ENCODE data around the gene C19orf38.
A peak's percentile ranks its signal among the peaks of the same experiment; 100 is the strongest.

The C19orf38 gene

DNA sequence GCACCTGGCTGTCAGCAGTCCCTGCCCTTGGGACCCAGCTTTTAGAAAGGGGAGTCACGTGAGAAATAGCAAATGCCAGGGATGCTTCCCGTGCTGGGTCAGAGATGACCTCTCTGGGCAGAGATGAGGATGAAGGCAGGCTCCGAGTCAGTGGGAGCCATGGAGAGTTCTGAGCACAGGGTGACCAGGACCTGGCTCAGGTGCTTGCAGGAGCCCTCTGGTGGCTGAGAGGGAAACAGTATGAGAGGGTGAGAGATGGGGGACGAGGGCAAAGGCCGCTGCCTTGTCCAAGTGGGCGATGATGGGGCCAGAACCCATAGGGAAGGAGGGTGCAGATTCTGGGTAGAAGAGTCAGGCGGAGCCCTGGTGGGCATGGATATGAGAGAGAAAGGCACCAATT is 28.0 kb upstream of the C19orf38 start:
- in situ Hi-C loops (cut with MboI; ENCODE audit: low pct_unique_long_range_greater_than_20kb, low sequenced_read_pairs, unreplicated experiment), result no loop called here
- TF ChIP-seq, protein P1, sequence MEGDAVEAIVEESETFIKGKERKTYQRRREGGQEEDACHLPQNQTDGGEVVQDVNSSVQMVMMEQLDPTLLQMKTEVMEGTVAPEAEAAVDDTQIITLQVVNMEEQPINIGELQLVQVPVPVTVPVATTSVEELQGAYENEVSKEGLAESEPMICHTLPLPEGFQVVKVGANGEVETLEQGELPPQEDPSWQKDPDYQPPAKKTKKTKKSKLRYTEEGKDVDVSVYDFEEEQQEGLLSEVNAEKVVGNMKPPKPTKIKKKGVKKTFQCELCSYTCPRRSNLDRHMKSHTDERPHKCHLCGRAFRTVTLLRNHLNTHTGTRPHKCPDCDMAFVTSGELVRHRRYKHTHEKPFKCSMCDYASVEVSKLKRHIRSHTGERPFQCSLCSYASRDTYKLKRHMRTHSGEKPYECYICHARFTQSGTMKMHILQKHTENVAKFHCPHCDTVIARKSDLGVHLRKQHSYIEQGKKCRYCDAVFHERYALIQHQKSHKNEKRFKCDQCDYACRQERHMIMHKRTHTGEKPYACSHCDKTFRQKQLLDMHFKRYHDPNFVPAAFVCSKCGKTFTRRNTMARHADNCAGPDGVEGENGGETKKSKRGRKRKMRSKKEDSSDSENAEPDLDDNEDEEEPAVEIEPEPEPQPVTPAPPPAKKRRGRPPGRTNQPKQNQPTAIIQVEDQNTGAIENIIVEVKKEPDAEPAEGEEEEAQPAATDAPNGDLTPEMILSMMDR (IDR thresholded peaks at IDR 0.05; ENCODE audit: extremely low read depth, insufficient read depth, missing control alignments), result peak; percentile 44
- DNase-seq (ENCODE audit: low spot score), result no peak

DNA sequence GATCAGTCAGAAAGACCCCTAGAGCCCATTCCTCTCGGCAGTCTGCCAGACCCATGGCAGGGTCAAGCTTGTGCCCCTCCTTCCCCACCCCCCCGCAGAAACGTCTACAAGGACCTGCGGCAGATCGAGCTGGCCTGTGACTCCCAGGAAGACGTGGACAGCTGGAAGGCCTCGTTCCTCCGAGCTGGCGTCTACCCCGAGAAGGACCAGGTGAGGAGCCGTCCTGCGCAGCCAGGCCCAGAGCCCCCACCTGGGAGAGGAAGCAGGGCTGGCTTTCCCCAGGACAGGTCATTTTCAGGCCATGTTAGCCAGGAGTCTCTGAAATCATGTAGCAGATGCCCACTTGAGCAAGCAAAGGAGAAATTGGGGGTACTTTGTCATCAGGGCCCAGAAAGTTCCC is 24.5 kb upstream of the C19orf38 start:
- in situ Hi-C loops (cut with MboI; ENCODE audit: low pct_unique_long_range_greater_than_20kb, low sequenced_read_pairs, unreplicated experiment), result no loop called here

DNA sequence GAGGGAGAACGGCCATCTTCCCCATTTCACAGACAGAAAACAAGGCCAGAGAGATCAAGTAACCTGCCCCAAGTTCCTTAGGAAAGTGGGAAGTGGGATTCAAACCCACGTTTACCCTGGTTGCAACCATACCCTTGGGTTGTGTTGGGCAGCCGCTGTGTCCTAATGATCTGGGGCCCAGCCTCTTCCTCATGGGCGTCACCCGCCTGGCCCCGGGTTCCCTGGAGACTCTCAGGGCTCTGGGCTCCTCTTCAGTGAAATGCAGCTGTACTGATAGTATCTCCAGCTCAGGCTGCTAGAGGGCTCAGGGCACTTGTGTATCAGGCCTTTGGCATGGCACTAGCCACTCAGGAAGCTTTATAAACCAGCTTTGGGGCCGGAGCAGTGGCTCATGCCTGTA is 22.0 kb upstream of the C19orf38 start:
- no peak for DNase-seq (ENCODE audit: low spot score)
- in situ Hi-C loops (cut with MboI; ENCODE audit: low pct_unique_long_range_greater_than_20kb, low sequenced_read_pairs, unreplicated experiment), result no loop called here
- TF ChIP-seq, protein P1 (IDR thresholded peaks at IDR 0.05; ENCODE audit: extremely low read depth, insufficient read depth, missing control alignments), result no peak

More for the DNA sequence above, 24.5 kb upstream of the C19orf38 start:
- TF ChIP-seq, protein P1 (IDR thresholded peaks at IDR 0.05; ENCODE audit: extremely low read depth, insufficient read depth, missing control alignments), result no peak
- DNase-seq (ENCODE audit: low spot score), result no peak

DNA sequence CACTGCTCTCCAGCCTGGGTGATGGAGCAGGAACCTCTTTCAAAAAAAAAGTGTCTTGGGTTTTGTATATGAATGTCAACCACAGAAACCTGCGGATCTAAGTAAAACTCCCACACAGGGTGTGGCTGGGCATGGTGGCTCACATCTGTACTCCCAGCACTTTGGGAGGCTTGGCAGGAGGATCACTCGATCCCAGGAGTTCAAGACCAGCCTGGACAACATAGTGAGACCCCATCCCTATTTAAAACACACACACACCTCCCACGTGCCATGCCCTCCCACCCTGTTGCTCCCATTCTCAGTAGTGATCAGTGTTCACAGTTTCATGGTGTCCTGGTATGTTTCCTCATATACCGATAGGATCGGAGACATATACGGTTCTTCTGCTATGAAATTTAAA is 21.4 kb upstream of the C19orf38 start:
- in situ Hi-C loops (cut with MboI; ENCODE audit: low pct_unique_long_range_greater_than_20kb, low sequenced_read_pairs, unreplicated experiment), result no loop called here
- TF ChIP-seq, protein P1 (IDR thresholded peaks at IDR 0.05; ENCODE audit: extremely low read depth, insufficient read depth, missing control alignments), result no peak
- DNase-seq (ENCODE audit: low spot score), result no peak

DNA sequence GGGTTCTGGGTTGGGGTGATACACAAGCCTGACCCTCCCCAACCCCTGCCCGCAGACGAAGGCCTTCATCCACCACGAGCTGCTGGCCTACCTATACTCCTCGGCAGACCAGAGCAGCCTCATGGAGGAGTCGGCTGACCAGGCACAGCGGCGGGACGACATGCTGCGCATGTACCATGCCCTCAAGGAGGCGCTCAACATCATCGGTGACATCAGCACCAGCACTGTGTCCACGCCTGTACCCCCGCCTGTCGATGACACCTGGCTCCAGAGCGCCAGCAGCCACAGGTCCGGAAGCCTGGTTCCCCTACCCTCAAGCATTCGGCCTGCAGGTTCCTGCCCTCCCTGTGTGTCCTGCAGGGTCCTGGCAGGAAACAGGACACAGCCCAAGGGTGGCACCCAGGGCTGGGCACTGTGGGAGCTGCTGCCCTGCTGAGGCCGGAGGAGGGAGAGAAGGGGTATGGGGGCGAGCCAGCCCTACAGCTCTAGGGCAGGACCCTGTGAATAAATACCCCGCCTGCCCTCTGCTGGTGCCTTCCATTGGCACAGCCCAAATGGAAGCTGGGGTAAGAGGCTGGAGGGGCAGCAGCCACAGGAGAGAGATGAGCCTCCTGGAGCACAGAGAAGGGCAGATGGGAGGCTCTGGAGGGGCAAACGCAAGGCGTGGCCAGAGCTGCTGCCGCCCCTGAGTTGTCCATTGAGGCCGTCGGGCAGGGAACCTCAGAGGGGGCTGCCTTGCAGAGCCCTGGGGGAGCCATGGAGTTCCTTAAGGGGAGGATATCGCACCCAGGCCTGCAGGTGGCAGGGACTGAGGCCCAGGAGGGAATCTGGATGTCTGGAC is 19.0 kb upstream of the C19orf38 start:
- DNase-seq (ENCODE audit: low spot score), result no peak
- in situ Hi-C loops (cut with MboI; ENCODE audit: low pct_unique_long_range_greater_than_20kb, low sequenced_read_pairs, unreplicated experiment), result no loop called here
- TF ChIP-seq, protein P1 (IDR thresholded peaks at IDR 0.05; ENCODE audit: extremely low read depth, insufficient read depth, missing control alignments), result peak; percentile 35

DNA sequence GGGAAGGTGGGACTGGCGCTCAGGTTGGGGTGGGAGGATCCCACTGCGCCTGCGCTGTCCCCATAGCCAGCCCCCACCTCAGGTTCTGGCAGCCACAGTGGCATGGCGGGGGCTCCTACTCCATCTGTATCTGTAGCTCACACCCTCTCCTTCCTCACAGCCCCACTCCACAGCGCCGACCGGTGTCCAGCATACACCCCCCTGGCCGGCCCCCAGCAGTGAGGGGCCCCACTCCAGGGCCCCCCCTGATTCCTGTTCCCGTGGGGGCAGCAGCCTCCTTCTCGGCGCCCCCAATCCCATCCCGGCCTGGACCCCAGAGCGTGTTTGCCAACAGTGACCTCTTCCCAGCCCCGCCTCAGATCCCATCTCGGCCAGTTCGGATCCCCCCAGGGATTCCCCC is 18.2 kb upstream of the C19orf38 start:
- TF ChIP-seq, protein P1 (IDR thresholded peaks at IDR 0.05; ENCODE audit: extremely low read depth, insufficient read depth, missing control alignments), result no peak
- in situ Hi-C loops (cut with MboI; ENCODE audit: low pct_unique_long_range_greater_than_20kb, low sequenced_read_pairs, unreplicated experiment), result no loop called here
- no peak for DNase-seq (ENCODE audit: low spot score)

Measured in GM13977 (cell line).